Psoas muscle (tissue), 8 donors: ENCODE data around the gene NPAT. TPM values are rescaled to one million over a fixed set of nuclear protein-coding genes. Genes with fewer than 3 reads are reported as not detected.

ENCODE experiments used
- ATAC-seq, 4 donors: fragments of 200-7000 bp; cut with Tn5 transposase; one replicate each; pipeline ENCODE4 v1.9.1; 2020; ENCODE audit warnings: moderate library complexity in 3 of 4, mild to moderate bottlenecking in 2 of 4
- DNase-seq, 2 donors: peaks; one replicate each; pipeline ENCODE4 v3.0.0-alpha.2; 2020
- H3K27ac ChIP-seq: fragments of 200-600 bp; one replicate; pipeline ENCODE4 v1.8.0; 2022
- H3K27me3 ChIP-seq, 3 donors: fragments of 200-600 bp in 1 of 3; one replicate each; pipeline versions ENCODE4 v1.6.1 to v1.8.0; 2013 to 2022; ENCODE audit warnings: low read length in 2 of 3, mild to moderate bottlenecking in 2 of 3, moderate library complexity in 1 of 3; ENCODE audit not compliant: insufficient read depth in 3 of 3
- H3K36me3 ChIP-seq, 2 donors: fragments of 200-600 bp in 1 of 2; one replicate each; pipeline versions ENCODE4 v1.6.1 to v1.8.0; 2013 to 2022; ENCODE audit warnings: low read depth in 1 of 2, mild to moderate bottlenecking in 1 of 2, moderate library complexity in 1 of 2; ENCODE audit not compliant: insufficient read depth in 1 of 2
- H3K4me1 ChIP-seq: fragments of 200-600 bp; one replicate; pipeline ENCODE4 v1.8.0; 2022
- H3K4me3 ChIP-seq: fragments of 200-600 bp; one replicate; pipeline ENCODE4 v1.8.0; 2022; ENCODE audit warnings: mild to moderate bottlenecking
- H3K9me3 ChIP-seq: fragments of 200-600 bp; one replicate; pipeline ENCODE4 v1.8.0; 2022
- CTCF ChIP-seq: fragments of 200-600 bp; IDR thresholded peaks from one replicate; pipeline ENCODE4 v1.8.0; 2022; ENCODE audit warnings: antibody characterized with exemption
- WGBS, 3 donors: extraction: QIAGEN DNeasy Blood & Tissue Kit; methylation state at CpG; one replicate each; pipeline versions ENCODE4 v1.1.6 to v1.1.7; 2013; 5-methylcytosine and 5-hydroxymethylcytosine counted together
- intact Hi-C, 2 donors: fragments of 100-400 bp; cut with DNase I; formaldehyde crosslinking; loops; one replicate each; pipeline versions ENCODE4 v1.11.0 to v1.14.2; 2022
- polyA plus RNA-seq, 3 donors: library from polyadenylated mRNA; stranded (reverse); fragments of 200-250 nt; gene quantifications; one replicate each; pipeline ENCODE4 v1.2.3, GENCODE V29; 2013
- total RNA-seq, 4 donors: library from RNA; stranded (reverse); fragmentation: NEBNext Ultra II Directional in 2 of 4; extraction: Animal tissue kit (Norgen Biotek cat#: 25700) in 2 of 4; gene quantifications; one replicate each; pipeline versions ENCODE4 v1.2.1 to v1.2.4, GENCODE V29; 2021 to 2023
- donor health status: healthy with polysubstance abuse.
- donor health status: DM: no; HTN: no; CAD: no; lungs with moderate emphysema.
- donor health status: Bipolar disorder and iron deficiency.
- donor health status: healthy.
- donor health status: DM: yes; HTN: yes; CAD: no.
- donor health status: DM: no; HTN: no; CAD: no.
- donor health status: DM: no; HTN: no; CAD: no.
- donor health status: DM: yes; HTN: yes; CAD: no.

The NPAT gene
- total and polyA plus RNA-seq, 7 donors: 2.0 to 6.9 (median 5.1) TPM

- intact Hi-C loops: no loop called here
Measured at GRCh38 chr11:108160970-108161566, 61.4 kb downstream of the NPAT start.

GRCh38 chr11:108154591-108154990 is 67.8 kb downstream of the NPAT start:
- DNase-seq (no peak), ATAC-seq (no peak)
- Histone ChIP-seq H3K4me3 (no peak overlapping the region), H3K4me1 (no peaks in the 10 kb centered on the region), H3K9me3 (no peaks in the 10 kb centered on the region), H3K36me3 (peaks cover 0 to 100% of the 10 kb centered on the region in 2 donors), H3K27ac (no peak overlapping the region), H3K27me3 (no peaks in the 10 kb centered on the region)
- WGBS, 3 donors: 72 to 83% (median 82%) methylated on average over 2 of the region's 2 CpGs
- no peak for TF ChIP-seq CTCF
- intact Hi-C loops: loop anchor here in 1 of 2 donors (5.0 kb wide), 1 partner anchor 33 kb away; no protein-coding TSS in a partner anchor

More at GRCh38 chr11:108160970-108161566, 61.4 kb downstream of the NPAT start:
- Histone ChIP-seq H3K27me3 (no peaks in the 10 kb centered on the region), H3K27ac (no peak overlapping the region), H3K4me3 (no peak overlapping the region), H3K36me3 (peaks cover 8 to 93% of the 10 kb centered on the region in 2 donors), H3K9me3 (no peaks in the 10 kb centered on the region), H3K4me1 (no peaks in the 10 kb centered on the region)
- 91 to 96% (median 95%) methylated on average over 5 of the region's 5 CpGs for WGBS, 3 donors
- no peak for TF ChIP-seq CTCF
- ATAC-seq (no peak), DNase-seq (no peak)

DNA sequence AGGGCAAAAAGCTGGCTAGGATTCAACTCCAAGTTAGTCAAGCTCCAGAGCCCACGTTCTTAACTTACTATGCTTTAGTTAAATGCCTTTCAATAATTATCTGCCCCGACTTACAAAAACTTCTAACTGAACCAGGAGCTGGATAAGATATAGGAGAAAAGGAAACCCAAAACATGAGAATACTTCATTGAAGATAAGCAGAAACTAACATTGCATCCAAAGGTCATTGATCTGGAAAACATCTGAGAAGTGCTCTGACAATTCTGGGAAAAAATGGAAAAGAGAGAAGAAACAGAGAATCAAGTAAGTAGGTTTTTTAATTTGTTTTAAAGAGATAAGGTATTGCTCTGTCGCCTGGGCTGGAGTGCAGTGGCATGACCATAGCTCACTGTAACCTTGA is 73.9 kb downstream of the NPAT start:
- no peak for DNase-seq
- Histone ChIP-seq H3K4me3 (no peak overlapping the region), H3K9me3 (no peaks in the 10 kb centered on the region), H3K27me3 (no peaks in the 10 kb centered on the region), H3K36me3 (peaks cover 11 to 100% of the 10 kb centered on the region in 2 donors), H3K27ac (no peak overlapping the region), H3K4me1 (no peaks in the 10 kb centered on the region)
- no peak for ATAC-seq
- intact Hi-C loops: no loop called here
- 77 to 83% (median 77%) methylated on average over 3 of the region's 3 CpGs for WGBS, 3 donors
- no peak for TF ChIP-seq CTCF

- ATAC-seq (peak in 3 of 4 donors; percentile 44 to 61 (median 59)), DNase-seq (no peak)
- no peak for TF ChIP-seq CTCF
- intact Hi-C loops: no loop called here
- H3K27me3 ChIP-seq: no peaks in the 10 kb centered on the region
- 45 to 77% (median 47%) methylated on average over 1 of the region's 1 CpG for WGBS, 3 donors
- H3K36me3 ChIP-seq: peaks cover 14 to 100% of the 10 kb centered on the region in 2 donors
- no peak overlapping the region for H3K4me3 ChIP-seq
- H3K9me3 ChIP-seq: no peaks in the 10 kb centered on the region
- H3K4me1 ChIP-seq: no peaks in the 10 kb centered on the region
- no peak overlapping the region for H3K27ac ChIP-seq
Measured at GRCh38 chr11:108147150-108147549, 75.3 kb downstream of the NPAT start.

- no peaks in the 10 kb centered on the region for H3K27me3 ChIP-seq
- peaks cover 17 to 100% of the 10 kb centered on the region in 2 donors for H3K36me3 ChIP-seq
Measured at GRCh38 chr11:108144615-108145014, 77.8 kb downstream of the NPAT start.

More at GRCh38 chr11:108144615-108145014, 77.8 kb downstream of the NPAT start:
- ATAC-seq (no peak), DNase-seq (no peak)
- intact Hi-C loops: no loop called here
- no peak overlapping the region for H3K27ac ChIP-seq
- no peak for TF ChIP-seq CTCF
- no peak overlapping the region for H3K4me3 ChIP-seq
- 86 to 95% (median 89%) methylated on average over 3 of the region's 3 CpGs for WGBS, 3 donors
- no peaks in the 10 kb centered on the region for H3K9me3 ChIP-seq
- H3K4me1 ChIP-seq: no peaks in the 10 kb centered on the region
